IgD-negative memory B cell (primary cell): ENCODE measurements around the gene OR4D9. TPM values are rescaled to one million over a fixed set of nuclear protein-coding genes. Genes with fewer than 3 reads are reported as not detected.
"Not testable (repeated sequence)": the region's sequence is repeated elsewhere in the genome, so short reads cannot be mapped to it uniquely, and the experiment has no call there.

Source experiments
- H3K27ac Mint-ChIP-seq, 3 donors: one replicate each; pipeline ENCODE4 v1.8.0; 2020 to 2022; ENCODE audit warnings: mild to moderate bottlenecking in 3 of 3, mixed read lengths in 3 of 3, moderate library complexity in 1 of 3
- H3K27me3 Mint-ChIP-seq: one replicate; pipeline ENCODE4 v1.8.0; 2021; ENCODE audit warnings: mixed read lengths
- H3K36me3 Mint-ChIP-seq: one replicate; pipeline ENCODE4 v1.8.0; 2020; ENCODE audit warnings: mild to moderate bottlenecking, mixed read lengths
- H3K4me1 Mint-ChIP-seq, 3 donors: one replicate each; pipeline ENCODE4 v1.8.0; 2020 to 2022; ENCODE audit warnings: mixed read lengths in 3 of 3, mild to moderate bottlenecking in 1 of 3
- H3K4me3 Mint-ChIP-seq, 4 donors: one replicate each; pipeline ENCODE4 v1.8.0; 2020 to 2022; ENCODE audit warnings: mild to moderate bottlenecking in 4 of 4, mixed read lengths in 4 of 4, moderate library complexity in 3 of 4
- H3K9me3 Mint-ChIP-seq, 3 donors: one replicate each; pipeline ENCODE4 v1.8.0; 2020 to 2021; ENCODE audit warnings: mixed read lengths in 3 of 3, mild to moderate bottlenecking in 1 of 3
- polyA plus RNA-seq: library from polyadenylated mRNA; unstranded; fragments of 300-500 nt; fragmentation: Illumina TruSeq; gene quantifications from one replicate; pipeline ENCODE4 v1.2.3, GENCODE V29; 2021

The OR4D9 gene
- polyA plus RNA-seq, result not detected

- Mint-ChIP-seq H3K9me3 (peaks cover 0 to 2% (median 0%) of the 10 kb centered on the region in 3 donors), H3K4me1 (peaks cover 0 to 5% (median 4%) of the 10 kb centered on the region in 3 donors), H3K36me3 (no peaks in the 10 kb centered on the region), H3K27ac (peak within 1 kb of the TSS in 1 of 3 donors; percentile 41), H3K27me3 (peaks cover 14% of the 10 kb centered on the region), H3K4me3 (no peak within 1 kb of the TSS)
These were observed at the start of gene OR4D9 for GRCh38 chr11:59510941-59511589. Gene OR4D9, plus strand, starts transcription at chr11:59511539. Its CDS starts 3,374 bp downstream, at chr11:59514913.

- Mint-ChIP-seq H3K36me3 (no peaks in the 10 kb centered on the region), H3K4me1 (no peaks in the 10 kb centered on the region), H3K9me3 (peaks cover 1 to 11% (median 2%) of the 10 kb centered on the region in 3 donors), H3K4me3 (no peak overlapping the region), H3K27ac (no peak overlapping the region), H3K27me3 (peaks cover 19% of the 10 kb centered on the region)
These were observed 48.1 kb upstream of the OR4D9 start for GRCh38 chr11:59463190-59463641.

GRCh38 chr11:59473015-59473414, 38.3 kb upstream of the OR4D9 start, which contains the start of gene OR4D10:
Gene OR4D10, plus strand, starts transcription at chr11:59473315. Its CDS starts 4,115 bp downstream, at chr11:59477430.
- H3K27me3 Mint-ChIP-seq, result peaks cover 2% of the 10 kb centered on the region
- H3K27ac Mint-ChIP-seq, result no peak within 1 kb of the TSS
- H3K9me3 Mint-ChIP-seq, result no peaks in the 10 kb centered on the region
- H3K4me3 Mint-ChIP-seq, result no peak within 1 kb of the TSS
- H3K36me3 Mint-ChIP-seq, result no peaks in the 10 kb centered on the region
- peaks cover 6 to 7% (median 6%) of the 10 kb centered on the region in 3 donors for H3K4me1 Mint-ChIP-seq

GRCh38 chr11:59475176-59475575, 36.2 kb upstream of the OR4D9 start:
- Mint-ChIP-seq H3K36me3 (no peaks in the 10 kb centered on the region), H3K27ac (no peak overlapping the region), H3K27me3 (no peaks in the 10 kb centered on the region), H3K9me3 (no peaks in the 10 kb centered on the region), H3K4me1 (peaks cover 6 to 7% (median 6%) of the 10 kb centered on the region in 3 donors), H3K4me3 (no peak overlapping the region)

DNA sequence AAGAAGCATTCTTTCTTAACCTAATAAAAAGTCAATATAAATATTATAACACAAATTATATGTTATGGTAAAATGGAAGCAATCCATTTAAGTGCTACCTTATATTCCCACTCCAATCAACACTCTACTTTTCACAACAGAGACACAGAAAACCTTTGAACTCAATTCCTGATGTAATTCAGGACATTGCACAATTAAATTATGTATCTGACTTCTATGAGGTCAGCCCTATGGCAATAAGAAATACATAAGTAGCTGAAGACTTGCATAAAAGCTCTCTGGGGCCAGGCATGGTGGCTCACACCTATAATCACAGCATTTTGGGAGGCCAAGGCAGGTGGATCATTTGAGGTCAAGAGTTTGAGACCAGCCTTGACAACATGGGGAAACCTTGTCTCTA, 31.4 kb upstream of the OR4D9 start:
- no peaks in the 10 kb centered on the region for H3K36me3 Mint-ChIP-seq
- peaks cover 6 to 7% (median 6%) of the 10 kb centered on the region in 3 donors for H3K4me1 Mint-ChIP-seq
- H3K27ac Mint-ChIP-seq, result no peak overlapping the region
- no peak overlapping the region for H3K4me3 Mint-ChIP-seq
- no peaks in the 10 kb centered on the region for H3K27me3 Mint-ChIP-seq
- no peaks in the 10 kb centered on the region for H3K9me3 Mint-ChIP-seq

DNA sequence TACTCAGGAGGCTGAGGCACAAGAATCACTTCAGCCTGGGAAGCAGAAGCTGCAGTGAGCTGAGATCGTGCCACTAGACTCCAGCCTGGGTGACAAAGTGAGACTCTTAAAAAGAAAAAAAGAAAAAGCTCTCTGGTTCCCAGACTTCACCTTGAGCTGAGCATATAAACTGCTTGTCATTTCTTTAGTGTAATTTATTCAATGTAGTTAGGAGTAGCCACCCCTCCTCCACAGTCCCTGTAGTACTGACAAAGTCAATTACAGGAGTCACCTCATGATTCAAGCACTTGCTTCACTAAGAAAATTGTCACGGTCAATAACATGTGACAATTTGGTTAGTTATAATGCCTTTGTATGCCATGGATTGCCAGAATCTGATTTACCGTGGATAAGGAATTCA, 31.0 kb upstream of the OR4D9 start:
- no peaks in the 10 kb centered on the region for H3K9me3 Mint-ChIP-seq
- H3K4me1 Mint-ChIP-seq, result peaks cover 6 to 7% (median 6%) of the 10 kb centered on the region in 3 donors
- H3K4me3 Mint-ChIP-seq, result no peak overlapping the region
- no peaks in the 10 kb centered on the region for H3K27me3 Mint-ChIP-seq
- H3K36me3 Mint-ChIP-seq, result no peaks in the 10 kb centered on the region
- no peak overlapping the region for H3K27ac Mint-ChIP-seq

DNA sequence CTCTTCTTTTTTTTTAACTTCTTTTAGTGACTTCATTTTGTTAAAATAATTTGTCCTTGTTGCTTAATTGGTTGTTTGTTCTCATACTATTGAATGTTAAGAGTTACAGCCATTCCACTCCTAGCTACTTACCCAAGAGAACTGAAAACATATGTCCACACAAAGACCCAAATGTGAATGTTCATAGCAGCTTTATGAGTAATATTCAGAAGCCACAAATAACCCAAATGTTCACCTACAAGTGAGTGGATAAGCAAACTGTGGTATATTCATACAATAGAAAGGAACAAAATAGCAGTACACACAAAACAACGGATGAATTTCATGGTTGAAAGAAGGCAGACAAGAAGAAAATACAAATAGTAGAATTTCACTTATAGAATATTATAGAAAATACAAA, 9.4 kb upstream of the OR4D9 start:
- H3K4me3 Mint-ChIP-seq, result no peak overlapping the region
- no peak overlapping the region for H3K27ac Mint-ChIP-seq
- H3K9me3 Mint-ChIP-seq, result peaks cover 0 to 3% (median 0%) of the 10 kb centered on the region in 3 donors
- peaks cover 3% of the 10 kb centered on the region for H3K36me3 Mint-ChIP-seq
- H3K4me1 Mint-ChIP-seq, result peaks cover 0 to 3% (median 0%) of the 10 kb centered on the region in 3 donors
- H3K27me3 Mint-ChIP-seq, result peaks cover 13% of the 10 kb centered on the region

- Mint-ChIP-seq H3K9me3 (peaks cover 0 to 2% (median 0%) of the 10 kb centered on the region in 3 donors), H3K36me3 (peaks cover 3% of the 10 kb centered on the region), H3K4me1 (peaks cover 0 to 3% (median 0%) of the 10 kb centered on the region in 3 donors), H3K4me3 (peak within 1 kb of the TSS in 1 of 4 donors; percentile 22), H3K27ac (no peak within 1 kb of the TSS), H3K27me3 (peaks cover 11% of the 10 kb centered on the region)
These were observed 8.1 kb upstream of the OR4D9 start, which contains the start of gene OR4D11 for GRCh38 chr11:59503276-59503675. Gene OR4D11, plus strand, starts transcription at chr11:59503576. Its CDS starts 0 bp downstream, at chr11:59503576.

GRCh38 chr11:59511675-59512074, 336 bp downstream of the OR4D9 start:
- Mint-ChIP-seq H3K27me3 (peaks cover 14% of the 10 kb centered on the region), H3K27ac (peak overlapping the region in 1 of 3 donors; percentile 41), H3K36me3 (no peaks in the 10 kb centered on the region)

GRCh38 chr11:59520139-59520538, 8.8 kb downstream of the OR4D9 start:
- H3K36me3 Mint-ChIP-seq, H3K4me3 Mint-ChIP-seq, H3K9me3 Mint-ChIP-seq, H3K27ac Mint-ChIP-seq, H3K4me1 Mint-ChIP-seq: not testable (repeated sequence)
- H3K27me3 Mint-ChIP-seq, result peaks cover 18% of the 10 kb centered on the region

More at GRCh38 chr11:59511675-59512074, 336 bp downstream of the OR4D9 start:
- Mint-ChIP-seq H3K4me3 (no peak overlapping the region), H3K4me1 (peaks cover 0 to 5% (median 4%) of the 10 kb centered on the region in 3 donors), H3K9me3 (peaks cover 0 to under 1% (median 0%) of the 10 kb centered on the region in 3 donors)

GRCh38 chr11:59520741-59521140, 9.4 kb downstream of the OR4D9 start:
- H3K36me3 Mint-ChIP-seq, result no peaks in the 10 kb centered on the region
- H3K4me3 Mint-ChIP-seq, result no peak overlapping the region
- peaks cover 0 to 2% (median 0%) of the 10 kb centered on the region in 3 donors for H3K9me3 Mint-ChIP-seq
- peaks cover 15% of the 10 kb centered on the region for H3K27me3 Mint-ChIP-seq
- H3K4me1 Mint-ChIP-seq, result no peaks in the 10 kb centered on the region
- H3K27ac Mint-ChIP-seq, result no peak overlapping the region

GRCh38 chr11:59523541-59523940, 12.2 kb downstream of the OR4D9 start:
- Mint-ChIP-seq H3K4me1 (no peaks in the 10 kb centered on the region), H3K36me3 (no peaks in the 10 kb centered on the region), H3K27me3 (peaks cover 11% of the 10 kb centered on the region), H3K27ac (no peak overlapping the region), H3K4me3 (no peak overlapping the region), H3K9me3 (no peaks in the 10 kb centered on the region)

GRCh38 chr11:59528711-59529110, 17.4 kb downstream of the OR4D9 start:
- H3K9me3 Mint-ChIP-seq, result no peaks in the 10 kb centered on the region
- H3K36me3 Mint-ChIP-seq, result no peaks in the 10 kb centered on the region
- peaks cover 6% of the 10 kb centered on the region for H3K27me3 Mint-ChIP-seq
- peaks cover 0 to 3% (median 0%) of the 10 kb centered on the region in 3 donors for H3K4me1 Mint-ChIP-seq
- H3K4me3 Mint-ChIP-seq, result peak overlapping the region in 1 of 4 donors; percentile 37
- no peak overlapping the region for H3K27ac Mint-ChIP-seq

DNA sequence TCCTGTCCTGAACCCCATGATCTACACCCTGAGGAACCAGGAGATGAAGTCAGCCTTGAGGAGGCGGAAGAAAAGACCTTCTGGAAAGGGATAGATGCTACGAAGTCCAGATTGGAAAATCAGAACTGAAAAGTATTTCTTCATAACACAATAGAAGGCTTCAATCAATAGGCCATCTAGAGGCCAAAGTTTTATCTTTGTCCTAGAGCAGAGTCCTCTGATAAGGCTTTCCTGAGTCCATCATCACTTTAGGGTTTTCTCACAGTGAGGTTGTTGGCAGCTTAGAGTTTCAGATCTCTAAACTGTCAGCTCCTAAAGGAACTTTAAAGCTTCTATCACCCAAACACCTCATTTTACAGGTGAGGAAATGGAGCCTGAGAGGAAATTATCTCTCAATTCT, 21.3 kb downstream of the OR4D9 start:
- Mint-ChIP-seq H3K9me3 (no peaks in the 10 kb centered on the region), H3K27me3 (no peaks in the 10 kb centered on the region), H3K27ac (no peak overlapping the region), H3K4me3 (no peak overlapping the region), H3K36me3 (no peaks in the 10 kb centered on the region), H3K4me1 (peaks cover 0 to 6% (median 4%) of the 10 kb centered on the region in 3 donors)

DNA sequence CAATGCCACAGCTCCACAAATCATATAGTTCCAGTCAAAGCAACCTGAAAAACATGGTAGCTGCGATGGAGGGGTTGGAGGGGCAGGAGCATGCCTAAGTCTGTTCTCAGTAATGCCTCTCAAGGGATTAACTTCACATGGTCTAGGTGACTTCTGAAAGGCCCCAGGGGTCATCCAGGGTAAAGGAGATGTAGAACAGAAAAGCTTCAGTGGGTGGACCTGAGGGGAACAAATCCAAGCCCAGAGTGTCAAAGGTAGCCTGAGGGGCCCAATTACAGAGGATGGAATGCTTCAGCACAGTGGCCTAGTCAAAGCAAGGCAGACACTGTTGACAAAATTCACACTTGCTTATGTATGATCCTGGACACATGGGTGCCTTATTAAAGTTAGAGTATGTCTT, 23.3 kb downstream of the OR4D9 start:
- H3K27me3 Mint-ChIP-seq, result no peaks in the 10 kb centered on the region
- no peak overlapping the region for H3K27ac Mint-ChIP-seq
- H3K9me3 Mint-ChIP-seq, result no peaks in the 10 kb centered on the region
- no peak overlapping the region for H3K4me3 Mint-ChIP-seq
- H3K4me1 Mint-ChIP-seq, result peaks cover 0 to 6% (median 5%) of the 10 kb centered on the region in 3 donors
- no peaks in the 10 kb centered on the region for H3K36me3 Mint-ChIP-seq
